Measurements from ENCODE around the gene PRDM9.

PRDM9 gene

DNA sequence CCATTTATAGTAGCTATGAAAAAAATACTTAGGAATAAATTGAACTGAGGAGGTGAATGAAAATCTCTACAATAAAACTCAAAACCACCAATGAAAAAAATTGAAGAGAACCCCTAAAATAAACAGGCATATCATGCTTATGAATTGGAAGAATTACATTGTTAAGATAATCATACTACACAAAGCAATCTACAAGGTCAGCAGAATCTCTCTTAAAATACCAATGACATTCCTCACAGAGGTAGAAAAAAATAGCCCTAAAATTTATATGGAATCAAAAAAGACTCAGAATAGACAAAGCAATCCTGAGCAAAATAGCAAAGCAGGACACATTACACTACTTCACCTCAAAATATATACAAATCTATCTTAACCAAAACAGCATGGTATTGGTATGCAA lies 23.2 kb downstream of the PRDM9 start:
- Histone ChIP-seq H3K4me1 (ENCODE audit: insufficient read depth, poor library complexity, severe bottlenecking) (no peaks in the 10 kb centered on the region), H3K4me3 (ENCODE audit: severe bottlenecking) (no peak overlapping the region), H3K9me3 (ENCODE audit: severe bottlenecking) (no peaks in the 10 kb centered on the region), H3K27me3 (ENCODE audit: insufficient read depth, poor library complexity, severe bottlenecking) (no peaks in the 10 kb centered on the region), H3K36me3 (ENCODE audit: low read depth) (no peaks in the 10 kb centered on the region), H3K27ac (ENCODE audit: poor library complexity, severe bottlenecking) (no peak overlapping the region)
- DNase-seq (ENCODE audit: low spot score), result no peak
- no peak for TF ChIP-seq CTCF (IDR thresholded peaks at IDR 0.05; ENCODE audit: poor library complexity, severe bottlenecking)
- no peak for ATAC-seq (ENCODE audit: low read depth)

GRCh38 chr5:23571059-23571458 lies 63.6 kb downstream of the PRDM9 start:
- H3K9me3 ChIP-seq (ENCODE audit: severe bottlenecking), result no peaks in the 10 kb centered on the region
- H3K27ac ChIP-seq (ENCODE audit: poor library complexity, severe bottlenecking), result no peak overlapping the region
- H3K36me3 ChIP-seq (ENCODE audit: low read depth), result no peaks in the 10 kb centered on the region
- no peak overlapping the region for H3K4me3 ChIP-seq (ENCODE audit: severe bottlenecking)
- TF ChIP-seq CTCF (IDR thresholded peaks at IDR 0.05; ENCODE audit: poor library complexity, severe bottlenecking), result no peak
- DNase-seq (ENCODE audit: low spot score) (no peak), ATAC-seq (ENCODE audit: low read depth) (no peak)
- no peaks in the 10 kb centered on the region for H3K27me3 ChIP-seq (ENCODE audit: insufficient read depth, poor library complexity, severe bottlenecking)
- no peaks in the 10 kb centered on the region for H3K4me1 ChIP-seq (ENCODE audit: insufficient read depth, poor library complexity, severe bottlenecking)

Measured in RWPE2 (cell line).